Trophoblast cell (in vitro differentiated cells and primary cell): Measurements from ENCODE around the gene SIGLEC11.

Experiments used
- DNase-seq, 2 donors: peaks; one replicate each; pipeline ENCODE4 v3.0.0-alpha.2; 2016
- H2AFZ ChIP-seq: 2 replicates; pipeline ENCODE4 v1.6.1; 2013; ENCODE audit warnings: low read length, moderate library complexity, mild to moderate bottlenecking; ENCODE audit not compliant: insufficient read depth, poor library complexity
- H2AK5ac ChIP-seq: 2 replicates; pipeline ENCODE4 v1.6.1; 2013; ENCODE audit warnings: mild to moderate bottlenecking, low read length
- H2BK120ac ChIP-seq: 2 replicates; pipeline ENCODE4 v1.6.1; 2013; ENCODE audit warnings: low read length, mild to moderate bottlenecking, moderate library complexity; ENCODE audit not compliant: insufficient read depth, poor library complexity
- H2BK12ac ChIP-seq: 2 replicates; pipeline ENCODE4 v1.6.1; 2013; ENCODE audit warnings: mild to moderate bottlenecking, low read length, moderate library complexity
- H2BK5ac ChIP-seq: 2 replicates; pipeline ENCODE4 v1.6.1; 2013; ENCODE audit warnings: low read length, low read depth, moderate library complexity, mild to moderate bottlenecking; ENCODE audit not compliant: poor library complexity
- H3K14ac ChIP-seq: 2 replicates; pipeline ENCODE4 v1.6.1; 2013; ENCODE audit warnings: mild to moderate bottlenecking, low read length
- H3K18ac ChIP-seq: 2 replicates; pipeline ENCODE4 v1.6.1; 2013; ENCODE audit warnings: mild to moderate bottlenecking, low read length
- H3K23ac ChIP-seq: 2 replicates; pipeline ENCODE4 v1.6.1; 2013; ENCODE audit warnings: low read length
- H3K27ac ChIP-seq: 2 replicates; pipeline ENCODE4 v1.5.1; 2013; ENCODE audit warnings: low read depth, mild to moderate bottlenecking, inconsistent platforms, low read length, moderate library complexity
- H3K27me3 ChIP-seq: 2 replicates; pipeline ENCODE4 v1.6.1; 2013; ENCODE audit warnings: inconsistent platforms, mild to moderate bottlenecking, low read length, moderate library complexity; ENCODE audit not compliant: insufficient read depth
- H3K36me3 ChIP-seq, 2 experiments: 1 replicate in 1 of 2; 2 replicates in 1 of 2; pipeline ENCODE4 v1.6.1; 2013; ENCODE audit warnings: low read length in 2 of 2, mild to moderate bottlenecking in 2 of 2, moderate library complexity in 1 of 2; ENCODE audit not compliant: insufficient read depth in 2 of 2, control insufficient read depth in 1 of 2
- H3K4ac ChIP-seq: 2 replicates; pipeline ENCODE4 v1.6.1; 2013; ENCODE audit warnings: low read depth, mild to moderate bottlenecking, low read length, moderate library complexity
- H3K4me1 ChIP-seq, 2 experiments: 1 replicate in 1 of 2; 2 replicates in 1 of 2; pipeline ENCODE4 v1.6.1; 2013; ENCODE audit warnings: low read length in 2 of 2, mild to moderate bottlenecking in 2 of 2, moderate library complexity in 1 of 2; ENCODE audit not compliant: insufficient read depth in 2 of 2, control insufficient read depth in 1 of 2
- H3K4me2 ChIP-seq: 2 replicates; pipeline ENCODE4 v1.6.1; 2013; ENCODE audit warnings: inconsistent platforms, mild to moderate bottlenecking, low read length, moderate library complexity
- H3K4me3 ChIP-seq: 2 replicates; pipeline ENCODE4 v1.5.1; 2013; ENCODE audit warnings: mild to moderate bottlenecking, low read depth, low read length, inconsistent platforms
- H3K79me1 ChIP-seq: one replicate; pipeline ENCODE4 v1.6.1; 2013; ENCODE audit warnings: low read length
- H3K79me2 ChIP-seq: 2 replicates; pipeline ENCODE4 v1.6.1; 2013; ENCODE audit warnings: low read length, mild to moderate bottlenecking; ENCODE audit not compliant: control insufficient read depth, insufficient read depth, poor library complexity
- H3K9ac ChIP-seq: 2 replicates; pipeline ENCODE4 v1.6.1; 2013; ENCODE audit warnings: mild to moderate bottlenecking, low read length
- H3K9me3 ChIP-seq: 2 replicates; pipeline ENCODE4 v1.6.1; 2013; ENCODE audit warnings: low read depth, mild to moderate bottlenecking, control low read depth, inconsistent platforms, low read length; ENCODE audit not compliant: insufficient read depth
- H4K12ac ChIP-seq: 2 replicates; pipeline ENCODE4 v1.6.1; 2013; ENCODE audit warnings: low read depth, mild to moderate bottlenecking, low read length, moderate library complexity
- H4K8ac ChIP-seq: 2 replicates; pipeline ENCODE4 v1.6.1; 2013; ENCODE audit warnings: low read depth, mild to moderate bottlenecking, low read length, moderate library complexity
- H4K91ac ChIP-seq: one replicate; pipeline ENCODE4 v1.6.1; 2013; ENCODE audit warnings: low read depth, mild to moderate bottlenecking, low read length, moderate library complexity
- WGBS: extraction: QIAGEN DNeasy Blood & Tissue Kit; methylation state at CpG from one replicate; pipeline ENCODE4 v1.1.7; 2013; ENCODE audit warnings: missing lambda C conversion rate; ENCODE audit not compliant: insufficient read length, insufficient coverage; ENCODE audit errors: extremely low coverage; 5-methylcytosine and 5-hydroxymethylcytosine counted together

SIGLEC11 gene

DNA sequence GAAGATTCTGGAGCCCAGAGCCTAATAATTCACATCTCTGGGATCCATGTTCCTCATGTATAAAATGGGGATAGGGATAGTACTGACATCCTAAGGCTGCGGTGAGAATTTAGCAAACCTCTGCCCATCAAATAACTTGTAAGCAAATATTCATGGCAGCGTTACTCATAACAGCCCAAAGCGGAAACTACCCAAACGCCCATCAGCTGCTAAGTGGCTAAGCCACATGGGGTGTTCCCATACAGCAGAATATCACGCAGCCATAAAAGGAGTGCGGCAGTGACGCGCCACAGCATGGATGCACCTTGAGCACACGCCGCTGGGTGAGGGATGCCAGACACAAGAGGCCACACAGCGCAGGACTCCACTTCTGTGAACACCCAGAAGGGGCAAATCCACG lies 44.5 kb upstream of the SIGLEC11 start:
- no peaks in the 10 kb centered on the region for H3K9me3 ChIP-seq
- H2AK5ac ChIP-seq: no peak overlapping the region
- no peak overlapping the region for H2AFZ ChIP-seq
- H4K12ac ChIP-seq: no peak overlapping the region
- H3K23ac ChIP-seq: no peak overlapping the region
- no peaks in the 10 kb centered on the region for H3K79me2 ChIP-seq
- H4K91ac ChIP-seq: no peak overlapping the region
- peaks cover 63 to 74% of the 10 kb centered on the region in 2 experiments for H3K36me3 ChIP-seq
- H3K4ac ChIP-seq: no peak overlapping the region
- H3K9ac ChIP-seq: no peak overlapping the region
- H3K18ac ChIP-seq: no peak overlapping the region
- no peak overlapping the region for H2BK5ac ChIP-seq
- no peak overlapping the region for H3K4me3 ChIP-seq
- H3K4me2 ChIP-seq: no peak overlapping the region
- DNase-seq: no peak
- H3K14ac ChIP-seq: no peak overlapping the region
- WGBS: no CpG with 5 or more reads among the region's 12 CpGs
- no peak overlapping the region for H2BK120ac ChIP-seq
- H2BK12ac ChIP-seq: no peak overlapping the region
- H3K4me1 ChIP-seq: no peaks in the 10 kb centered on the region
- no peak overlapping the region for H3K27ac ChIP-seq
- no peak overlapping the region for H4K8ac ChIP-seq
- no peaks in the 10 kb centered on the region for H3K27me3 ChIP-seq
- H3K79me1 ChIP-seq: no peaks in the 10 kb centered on the region

DNA sequence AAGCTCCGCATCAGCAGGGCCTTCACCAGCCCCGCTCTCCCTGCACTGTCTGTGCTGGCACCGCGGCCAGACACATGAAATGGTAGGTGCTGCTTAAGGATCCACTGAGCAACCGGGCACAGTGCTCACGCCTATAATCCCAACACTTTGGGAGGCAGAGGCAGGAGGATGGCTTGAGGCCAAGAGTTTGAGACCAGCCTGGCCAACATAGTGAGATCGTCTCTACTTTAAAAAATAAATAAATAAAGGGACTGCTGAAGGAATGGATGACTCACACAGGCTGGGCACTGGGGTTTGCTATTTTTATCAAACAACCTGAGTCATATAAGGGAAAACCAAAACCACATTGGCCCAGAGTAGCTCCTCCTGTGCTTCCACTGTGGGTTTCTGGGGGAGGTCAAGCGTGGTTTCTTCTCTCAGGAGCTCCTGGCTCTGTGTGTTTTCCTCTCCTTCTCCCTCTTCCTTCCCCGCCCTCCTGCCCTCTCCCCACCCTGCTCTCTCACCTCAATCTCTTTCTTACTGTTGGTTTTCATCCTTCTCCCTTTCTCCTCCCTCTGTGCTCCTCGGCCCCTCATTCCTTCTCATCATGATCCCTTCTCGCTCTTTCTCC lies 42.9 kb upstream of the SIGLEC11 start:
- H3K9me3 ChIP-seq: no peaks in the 10 kb centered on the region
- peaks cover 77 to 84% of the 10 kb centered on the region in 2 experiments for H3K36me3 ChIP-seq
- no peaks in the 10 kb centered on the region for H3K27me3 ChIP-seq
- H3K27ac ChIP-seq: no peak overlapping the region
- H3K23ac ChIP-seq: no peak overlapping the region
- no peaks in the 10 kb centered on the region for H3K79me2 ChIP-seq
- no peaks in the 10 kb centered on the region for H3K79me1 ChIP-seq
- no peak overlapping the region for H3K4ac ChIP-seq
- no peak overlapping the region for H3K18ac ChIP-seq
- H2BK12ac ChIP-seq: no peak overlapping the region
- H2AK5ac ChIP-seq: no peak overlapping the region
- H3K4me1 ChIP-seq: no peaks in the 10 kb centered on the region
- peak in 1 of 2 donors; percentile 17 for DNase-seq
- no peak overlapping the region for H4K12ac ChIP-seq
- no peak overlapping the region for H3K9ac ChIP-seq
- H3K4me2 ChIP-seq: no peak overlapping the region
- H2BK5ac ChIP-seq: no peak overlapping the region
- no peak overlapping the region for H2AFZ ChIP-seq
- WGBS: no CpG with 5 or more reads among the region's 11 CpGs
- no peak overlapping the region for H4K8ac ChIP-seq
- H4K91ac ChIP-seq: no peak overlapping the region
- no peak overlapping the region for H2BK120ac ChIP-seq
- H3K14ac ChIP-seq: no peak overlapping the region
- no peak overlapping the region for H3K4me3 ChIP-seq

DNA sequence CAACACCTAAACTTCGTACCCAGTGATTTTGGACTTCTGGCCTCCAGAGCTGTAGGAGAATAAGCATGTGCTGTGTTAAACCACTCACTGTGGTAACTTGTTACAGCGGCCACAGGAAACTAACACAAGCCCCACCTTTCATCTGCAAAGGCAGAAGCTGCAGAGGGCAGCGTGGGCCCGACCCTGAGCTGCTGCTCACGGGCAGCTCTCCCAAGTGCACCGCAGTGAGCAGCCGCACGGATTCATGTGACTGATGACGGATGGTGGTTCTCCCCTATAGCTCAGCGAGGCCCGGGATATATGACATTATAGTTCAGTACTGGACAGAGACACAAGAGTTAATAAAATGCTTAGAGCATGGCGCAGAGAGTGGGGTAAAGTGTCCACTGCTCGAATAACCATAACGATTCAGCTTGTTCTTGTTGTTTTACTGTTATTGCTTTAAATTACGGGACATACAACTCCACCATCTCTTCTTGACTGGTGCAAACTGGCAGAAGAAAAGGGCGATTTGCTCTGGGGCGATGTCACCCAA lies 42.3 kb upstream of the SIGLEC11 start:
- Histone ChIP-seq H4K8ac (no peak overlapping the region), H3K79me2 (no peaks in the 10 kb centered on the region), H3K4ac (no peak overlapping the region), H2BK12ac (no peak overlapping the region), H3K4me2 (no peak overlapping the region), H4K91ac (no peak overlapping the region), H3K23ac (no peak overlapping the region), H3K79me1 (no peaks in the 10 kb centered on the region), H2BK5ac (no peak overlapping the region), H3K36me3 (peaks cover 72 to 79% of the 10 kb centered on the region in 2 experiments), H3K14ac (no peak overlapping the region), H4K12ac (no peak overlapping the region), H2AFZ (no peak overlapping the region), H3K27me3 (no peaks in the 10 kb centered on the region), H2BK120ac (no peak overlapping the region), H3K9ac (no peak overlapping the region), H3K18ac (no peak overlapping the region), H3K27ac (no peak overlapping the region), H2AK5ac (no peak overlapping the region), H3K4me1 (no peaks in the 10 kb centered on the region), H3K4me3 (no peak overlapping the region), H3K9me3 (no peaks in the 10 kb centered on the region)
- WGBS: no CpG with 5 or more reads among the region's 17 CpGs
- no peak for DNase-seq

DNA sequence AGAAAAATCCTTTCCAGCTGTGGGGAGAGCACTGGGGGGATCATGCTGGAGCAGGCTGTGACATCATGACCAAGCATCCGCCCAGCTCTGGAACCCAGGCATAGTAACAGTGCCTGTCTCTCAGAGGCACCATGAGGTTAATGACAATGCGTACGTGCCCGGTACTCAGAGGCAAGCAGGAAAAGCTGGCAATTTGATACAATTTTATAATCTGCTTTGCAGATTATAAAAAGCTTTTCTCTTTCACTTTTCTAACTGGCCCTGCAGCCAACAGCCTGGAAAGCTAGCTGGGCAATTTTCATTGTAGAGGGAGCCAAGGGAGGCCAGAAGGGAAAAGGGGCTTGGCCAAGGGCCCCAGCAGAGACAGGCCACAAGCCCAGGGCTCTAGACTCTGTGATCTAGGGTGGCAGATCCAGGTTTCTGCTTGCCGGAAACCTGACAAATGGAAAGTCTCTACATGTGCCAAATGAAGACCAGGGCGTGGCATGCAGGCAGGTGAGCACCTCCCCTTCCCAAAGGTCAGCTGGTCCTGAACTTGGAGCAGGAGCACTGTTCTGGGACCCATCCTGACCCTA lies 41.5 kb upstream of the SIGLEC11 start:
- no peak overlapping the region for H3K9ac ChIP-seq
- H2BK120ac ChIP-seq: no peak overlapping the region
- no peaks in the 10 kb centered on the region for H3K79me1 ChIP-seq
- no peak overlapping the region for H2BK5ac ChIP-seq
- H3K23ac ChIP-seq: no peak overlapping the region
- no peak overlapping the region for H3K4me2 ChIP-seq
- no peak overlapping the region for H2BK12ac ChIP-seq
- no peak overlapping the region for H3K27ac ChIP-seq
- DNase-seq: no peak
- H3K4me3 ChIP-seq: no peak overlapping the region
- no peak overlapping the region for H2AFZ ChIP-seq
- H3K27me3 ChIP-seq: no peaks in the 10 kb centered on the region
- H3K36me3 ChIP-seq: peaks cover 66 to 75% of the 10 kb centered on the region in 2 experiments
- no peak overlapping the region for H2AK5ac ChIP-seq
- H3K18ac ChIP-seq: no peak overlapping the region
- H4K8ac ChIP-seq: no peak overlapping the region
- H4K12ac ChIP-seq: no peak overlapping the region
- WGBS: no CpG with 5 or more reads among the region's 6 CpGs
- no peaks in the 10 kb centered on the region for H3K4me1 ChIP-seq
- H3K9me3 ChIP-seq: no peaks in the 10 kb centered on the region
- H3K4ac ChIP-seq: no peak overlapping the region
- no peaks in the 10 kb centered on the region for H3K79me2 ChIP-seq
- no peak overlapping the region for H3K14ac ChIP-seq
- H4K91ac ChIP-seq: no peak overlapping the region
